Keratinocyte (primary cell): ENCODE data around the gene ECE1.

Experiments used
- EZH2 ChIP-seq: IDR thresholded peaks from one replicate; pipeline ENCODE4 v1.6.1; 2012; ENCODE audit warnings: inconsistent platforms, mild to moderate bottlenecking, low read length, moderate library complexity
- TF ChIP-seq, protein P1 (sequence below), 3 experiments: IDR thresholded peaks in 1 of 3; conservative IDR thresholded peaks in 1 of 3; optimal IDR thresholded peaks in 1 of 3; 2 replicates in 2 of 3; 3 replicates in 1 of 3; pipeline versions ENCODE3 to v1.5.1; 2011; ENCODE audit warnings: low read length in 3 of 3, mild to moderate bottlenecking in 3 of 3, moderate library complexity in 2 of 3, control low read depth in 1 of 3, inconsistent platforms in 1 of 3; ENCODE audit not compliant: insufficient read depth in 2 of 3; ENCODE audit errors: extremely low read depth in 1 of 3

DNA sequence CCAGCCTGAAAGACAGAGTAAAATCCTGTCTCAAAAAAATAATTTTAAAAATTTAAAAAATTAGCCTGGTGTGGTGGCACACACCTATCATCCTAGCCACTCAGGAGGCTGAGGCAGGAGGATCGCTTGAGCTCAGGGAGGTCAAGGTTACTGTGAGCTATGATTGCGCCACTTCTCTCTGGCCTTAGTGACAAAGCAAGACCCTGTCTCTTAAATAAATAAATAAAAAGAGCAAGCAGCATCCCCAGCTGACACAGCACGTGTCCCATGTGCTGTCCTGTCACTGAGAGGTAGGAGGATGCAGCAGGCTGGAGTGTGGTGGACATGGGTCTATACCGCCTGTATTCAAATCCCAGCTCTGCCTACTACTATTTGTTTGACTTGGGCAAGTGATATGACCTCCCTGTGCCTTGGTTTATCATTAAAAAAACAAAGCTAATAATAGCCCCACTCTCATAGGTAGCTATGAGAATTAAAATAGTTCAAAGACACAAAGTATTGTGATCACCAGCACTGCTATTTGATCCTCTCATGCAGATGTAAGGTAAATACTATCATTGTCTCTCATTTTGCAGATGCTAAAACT is 22.2 kb upstream of the ECE1 start:
- no peak for TF ChIP-seq EZH2
- TF ChIP-seq, protein P1, sequence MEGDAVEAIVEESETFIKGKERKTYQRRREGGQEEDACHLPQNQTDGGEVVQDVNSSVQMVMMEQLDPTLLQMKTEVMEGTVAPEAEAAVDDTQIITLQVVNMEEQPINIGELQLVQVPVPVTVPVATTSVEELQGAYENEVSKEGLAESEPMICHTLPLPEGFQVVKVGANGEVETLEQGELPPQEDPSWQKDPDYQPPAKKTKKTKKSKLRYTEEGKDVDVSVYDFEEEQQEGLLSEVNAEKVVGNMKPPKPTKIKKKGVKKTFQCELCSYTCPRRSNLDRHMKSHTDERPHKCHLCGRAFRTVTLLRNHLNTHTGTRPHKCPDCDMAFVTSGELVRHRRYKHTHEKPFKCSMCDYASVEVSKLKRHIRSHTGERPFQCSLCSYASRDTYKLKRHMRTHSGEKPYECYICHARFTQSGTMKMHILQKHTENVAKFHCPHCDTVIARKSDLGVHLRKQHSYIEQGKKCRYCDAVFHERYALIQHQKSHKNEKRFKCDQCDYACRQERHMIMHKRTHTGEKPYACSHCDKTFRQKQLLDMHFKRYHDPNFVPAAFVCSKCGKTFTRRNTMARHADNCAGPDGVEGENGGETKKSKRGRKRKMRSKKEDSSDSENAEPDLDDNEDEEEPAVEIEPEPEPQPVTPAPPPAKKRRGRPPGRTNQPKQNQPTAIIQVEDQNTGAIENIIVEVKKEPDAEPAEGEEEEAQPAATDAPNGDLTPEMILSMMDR (optimal IDR thresholded peaks at IDR 0.05 in 1 of 3, IDR thresholded peaks at IDR 0.05 in 1 of 3, conservative IDR thresholded peaks at IDR 0.05 in 1 of 3; ENCODE audit: extremely low read depth in 1 of 3, insufficient read depth in 2 of 3, low read length in 3 of 3): no peak
